ENCODE measurements around the gene TSC2. TPM values are rescaled to one million over a fixed set of nuclear protein-coding genes. Genes with fewer than 3 reads are reported as not detected.

TSC2 gene
- total RNA-seq: 44.4 and 54.6 TPM in 2 replicates

DNA sequence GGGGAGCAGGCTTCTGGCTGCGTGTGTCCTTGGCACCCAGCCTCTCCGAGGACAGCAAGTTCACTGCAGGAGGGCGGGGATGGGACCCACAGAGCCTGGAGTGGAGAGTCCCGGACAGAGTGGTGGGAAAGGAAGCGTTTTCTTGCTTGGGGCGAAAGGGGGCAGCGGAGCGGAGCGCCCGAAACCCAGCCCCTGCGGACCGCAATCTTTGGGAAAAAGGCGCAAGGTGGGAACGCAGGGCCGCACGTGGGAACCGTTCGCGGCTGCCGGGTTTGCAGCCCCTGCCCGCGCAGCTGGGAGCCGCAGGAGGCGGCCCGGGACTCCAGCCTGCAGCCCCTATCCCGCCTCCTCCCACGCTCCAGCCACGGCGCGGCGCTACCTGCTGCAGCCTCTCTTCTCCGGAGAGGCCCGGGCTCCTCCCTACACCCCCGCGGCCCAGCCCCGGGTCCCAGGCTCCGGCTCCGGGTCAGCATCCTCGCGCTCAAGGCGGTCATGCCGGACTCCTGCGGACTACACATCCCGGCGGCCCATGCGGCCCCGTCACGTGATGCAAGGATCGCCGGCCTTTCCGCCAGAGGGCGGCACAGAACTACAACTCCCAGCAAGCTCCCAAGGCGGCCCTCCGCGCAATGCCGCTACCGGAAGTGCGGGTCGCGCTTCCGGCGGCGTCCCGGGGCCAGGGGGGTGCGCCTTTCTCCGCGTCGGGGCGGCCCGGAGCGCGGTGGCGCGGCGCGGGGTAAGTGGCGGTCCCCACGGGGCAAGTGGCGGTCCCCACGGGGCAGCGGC is at the start of gene TSC2, which contains the start of gene NTHL1:
Gene TSC2, plus strand, starts transcription at position 656 of the 786 bp plus-strand sequence. CDS start 631 bp downstream, outside the sequence.
Gene NTHL1, minus strand, starts transcription at position 505 of the 786 bp plus-strand sequence. Its CDS starts 11 bp downstream, at position 494.

DNA sequence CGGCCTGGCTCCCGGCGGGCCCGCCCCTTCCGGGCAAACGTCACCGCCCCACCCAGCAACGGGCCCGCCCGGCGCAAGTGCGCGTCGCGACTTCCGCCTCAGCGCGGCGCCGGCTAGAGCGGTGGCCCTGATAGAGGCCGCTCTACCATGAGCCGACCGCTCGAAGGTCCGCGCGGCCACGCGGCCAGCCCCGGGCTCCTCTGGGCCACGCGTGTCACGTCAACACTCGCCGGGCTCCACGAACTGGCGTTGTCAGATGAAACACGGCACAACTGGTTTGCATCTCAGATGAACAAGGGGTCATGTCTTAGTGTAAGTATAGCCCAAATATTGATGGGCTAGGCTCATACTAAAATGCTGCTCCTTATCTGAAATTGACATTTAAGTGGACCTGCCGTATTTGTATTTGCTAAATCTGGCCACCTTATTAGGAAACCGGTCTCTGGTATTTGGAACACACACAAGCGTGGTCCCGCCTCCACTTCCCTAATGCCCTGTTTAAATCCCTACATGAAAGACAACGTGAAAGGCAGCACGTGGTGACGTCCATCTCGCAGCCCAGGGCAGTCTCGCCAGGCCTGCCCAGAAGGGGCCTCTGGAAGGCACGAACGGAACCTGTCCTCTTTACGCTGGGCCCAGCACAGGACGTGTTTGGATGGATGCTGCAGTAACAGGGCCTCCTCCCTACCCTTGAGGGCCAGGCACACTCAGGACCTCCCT is 37.8 kb upstream of the TSC2 start, which contains the start of gene ZNF598:
Gene ZNF598, minus strand, starts transcription at position 31 of the 720 bp plus-strand sequence.

DNA sequence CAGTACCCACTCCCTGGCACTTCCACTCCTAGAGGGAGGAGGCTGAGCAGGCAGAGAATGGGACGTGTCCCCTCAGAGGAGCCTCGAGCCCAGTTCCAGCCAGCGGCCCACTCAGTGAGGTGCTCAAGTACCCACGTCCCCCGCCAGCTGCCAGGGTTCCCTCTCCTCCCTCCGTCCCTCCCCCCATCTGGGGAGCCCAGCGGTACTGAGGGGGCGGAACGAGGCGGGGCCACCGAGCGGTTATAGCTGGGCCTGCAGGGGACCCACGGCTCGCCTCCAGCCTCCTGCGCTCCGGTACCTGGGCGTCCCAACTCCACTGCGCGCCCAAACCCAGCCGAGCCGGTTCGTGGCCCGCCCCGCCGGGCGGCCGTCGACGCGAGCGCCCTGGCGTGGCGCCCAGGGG is 28.3 kb upstream of the TSC2 start, which contains the start of gene NPW:
Gene NPW, plus strand, starts transcription at position 268 of the 403 bp plus-strand sequence.

DNA sequence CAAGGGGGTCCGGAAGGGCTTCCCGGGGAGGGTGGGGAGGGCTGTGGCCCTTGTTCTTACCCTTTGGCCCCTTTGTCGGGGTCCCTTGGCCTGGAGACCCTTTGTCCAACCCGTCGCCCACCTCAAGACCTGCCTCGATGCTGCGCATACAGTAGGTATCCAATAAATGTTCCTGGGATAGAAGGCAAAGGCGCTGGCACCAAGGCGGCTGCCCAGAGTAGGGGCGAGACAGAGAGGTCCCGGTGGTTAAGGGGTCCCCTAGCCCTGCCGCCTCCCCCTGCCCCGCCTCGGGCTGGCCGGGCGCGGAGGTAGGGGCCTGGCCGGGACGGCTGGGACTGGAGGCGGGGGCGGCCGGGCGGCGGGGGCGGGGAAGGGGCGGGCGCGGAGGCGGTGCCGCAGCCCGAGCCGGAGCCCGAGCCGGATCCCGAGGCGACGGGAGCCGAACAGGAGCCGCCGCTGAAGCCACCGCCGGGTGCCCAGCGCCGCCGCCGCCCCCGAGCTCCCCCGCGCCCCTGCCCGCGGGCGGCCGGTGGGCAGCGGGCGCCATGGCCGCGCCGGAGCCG is 21.2 kb upstream of the TSC2 start, which contains the start of gene NHERF2:
Gene NHERF2, plus strand, starts transcription at position 442 of the 563 bp plus-strand sequence. Its CDS starts 104 bp downstream, at position 546.

DNA sequence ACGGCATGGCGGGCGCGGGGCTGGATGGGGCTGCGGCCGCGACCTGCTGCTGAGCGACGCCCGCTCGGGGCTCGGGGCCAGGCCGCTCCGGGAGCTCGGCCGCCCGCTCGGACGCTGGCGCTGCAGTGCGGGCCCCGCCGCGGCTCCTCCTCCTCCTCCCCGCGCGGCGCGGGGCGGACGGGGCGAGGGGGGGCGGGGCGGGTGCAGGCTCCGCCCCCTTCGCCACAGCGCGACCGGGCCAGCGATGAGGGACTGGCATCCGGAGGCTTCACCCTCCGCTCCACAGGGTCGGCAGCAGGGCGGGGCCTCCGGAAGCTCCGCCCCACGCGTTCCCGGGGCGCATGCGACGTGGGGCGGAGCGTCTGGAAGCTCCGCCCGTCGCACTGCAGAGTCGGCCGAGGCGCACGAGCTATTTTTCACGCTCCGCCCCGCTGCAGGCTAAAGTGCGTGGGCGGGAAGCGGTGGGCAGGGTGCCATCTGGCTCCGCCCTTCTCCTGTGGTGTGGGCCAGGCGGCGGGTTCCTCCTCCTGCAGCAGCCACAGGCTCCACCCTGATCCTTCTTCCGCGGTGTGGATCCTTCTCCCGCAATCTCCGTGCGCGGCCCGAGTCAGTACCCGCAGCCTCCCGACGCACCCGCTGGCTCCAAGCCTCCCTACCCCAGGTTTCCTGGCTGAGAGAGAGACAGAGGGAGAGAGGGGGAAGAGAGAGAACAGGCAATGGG is 88.1 kb downstream of the TSC2 start, which contains the start of gene PKD1:
Gene PKD1, minus strand, starts transcription at position 129 of the 721 bp plus-strand sequence. CDS start 209 bp downstream, outside the sequence.

Other genes starting within 250 kb of the TSC2 start
- 74.0 and 91.0 TPM in 2 replicates for gene HAGH, start 221.2 kb upstream of the TSC2 start, total RNA-seq
- 132 and 143 TPM in 2 replicates for gene FAHD1, start 220.8 kb upstream of the TSC2 start, total RNA-seq
- gene MEIOB, start 175.8 kb upstream of the TSC2 start, total RNA-seq: under 0.01 TPM in 1 of 2 replicates, not detected in the other
- gene HS3ST6, start 129.6 kb upstream of the TSC2 start, total RNA-seq: not detected in 2 replicates
- gene MSRB1, start 104.8 kb upstream of the TSC2 start, total RNA-seq: 5.8 and 8.2 TPM in 2 replicates
- not detected in 2 replicates for gene RPL3L, start 93.3 kb upstream of the TSC2 start, total RNA-seq
- 149 and 206 TPM in 2 replicates for gene NDUFB10, start 88.4 kb upstream of the TSC2 start, total RNA-seq
- gene RPS2, start 83.2 kb upstream of the TSC2 start, total RNA-seq: 3,397 and 3,624 TPM in 2 replicates
- gene RNF151, start 81.1 kb upstream of the TSC2 start, total RNA-seq: not detected in 2 replicates
- 45.6 and 49.4 TPM in 2 replicates for gene TBL3, start 75.9 kb upstream of the TSC2 start, total RNA-seq
- gene NOXO1, start 66.5 kb upstream of the TSC2 start, total RNA-seq: not detected in 2 replicates
- gene GFER, start 63.8 kb upstream of the TSC2 start, total RNA-seq: 12.8 and 14.6 TPM in 2 replicates
- gene SYNGR3, start 58.0 kb upstream of the TSC2 start, total RNA-seq: 2.0 and 2.9 TPM in 2 replicates
- 17.7 and 23.6 TPM in 2 replicates for gene ZNF598, start 38.2 kb upstream of the TSC2 start, total RNA-seq
- 0.18 and 0.38 TPM in 2 replicates for gene NPW, start 28.2 kb upstream of the TSC2 start, total RNA-seq
- gene NHERF2, start 21.1 kb upstream of the TSC2 start, total RNA-seq: 63.8 and 66.9 TPM in 2 replicates
- gene NTHL1, start 151 bp upstream of the TSC2 start, total RNA-seq: 49.3 and 52.5 TPM in 2 replicates
- gene PKD1, start 87.9 kb downstream of the TSC2 start, total RNA-seq: 38.1 and 102 TPM in 2 replicates
- 0.75 and 1.3 TPM in 2 replicates for gene RAB26, start 100.6 kb downstream of the TSC2 start, total RNA-seq
- 88.0 and 89.5 TPM in 2 replicates for gene TRAF7, start 107.8 kb downstream of the TSC2 start, total RNA-seq
- gene CASKIN1, start 148.6 kb downstream of the TSC2 start, total RNA-seq: 0.19 and 0.54 TPM in 2 replicates
- gene MLST8, start 157.5 kb downstream of the TSC2 start, total RNA-seq: 13.2 and 19.7 TPM in 2 replicates
- gene BRICD5, start 162.9 kb downstream of the TSC2 start, total RNA-seq: 1.6 and 2.4 TPM in 2 replicates
- 14.3 and 16.6 TPM in 2 replicates for gene PGP, start 166.9 kb downstream of the TSC2 start, total RNA-seq
- 29.4 and 32.5 TPM in 2 replicates for gene E4F1, start 175.6 kb downstream of the TSC2 start, total RNA-seq
- gene DNASE1L2, start 188.5 kb downstream of the TSC2 start, total RNA-seq: 0.27 and 0.94 TPM in 2 replicates
- 25.1 and 25.7 TPM in 2 replicates for gene ECI1, start 203.6 kb downstream of the TSC2 start, total RNA-seq
- gene RNPS1, start 220.1 kb downstream of the TSC2 start, total RNA-seq: 58.7 and 63.5 TPM in 2 replicates